Activated naive CD8-positive, alpha-beta T cell (primary cell): ENCODE data around the gene ISCU.

Experiments
- H3K27ac Mint-ChIP-seq: one replicate; pipeline ENCODE4 v1.8.0; 2021; ENCODE audit warnings: mixed read lengths
- H3K27me3 Mint-ChIP-seq: one replicate; pipeline ENCODE4 v1.8.0; 2021; ENCODE audit warnings: mixed read lengths
- H3K36me3 Mint-ChIP-seq: one replicate; pipeline ENCODE4 v1.8.0; 2021; ENCODE audit warnings: mixed read lengths
- H3K4me1 Mint-ChIP-seq: one replicate; pipeline ENCODE4 v1.8.0; 2021; ENCODE audit warnings: low read depth, mixed read lengths
- H3K4me3 Mint-ChIP-seq: one replicate; pipeline ENCODE4 v1.8.0; 2021; ENCODE audit warnings: mild to moderate bottlenecking, mixed read lengths
- H3K9me3 Mint-ChIP-seq: one replicate; pipeline ENCODE4 v1.8.0; 2021; ENCODE audit warnings: low read depth, mixed read lengths

The ISCU gene

GRCh38 chr12:108597559-108598471, 35.4 kb downstream of the ISCU start, which contains the start of gene TMEM119:
TSS of gene TMEM119 (minus strand) at chr12:108598084. CDS start at chr12:108592383, 5,701 bp downstream.
- no peaks in the 10 kb centered on the region for H3K36me3 Mint-ChIP-seq
- H3K27ac Mint-ChIP-seq = no peak within 1 kb of the TSS
- H3K9me3 Mint-ChIP-seq = no peaks in the 10 kb centered on the region
- no peaks in the 10 kb centered on the region for H3K4me1 Mint-ChIP-seq
- H3K27me3 Mint-ChIP-seq = no peaks in the 10 kb centered on the region
- no peak within 1 kb of the TSS for H3K4me3 Mint-ChIP-seq

GRCh38 chr12:108598553-108599250, 36.3 kb downstream of the ISCU start:
- H3K36me3 Mint-ChIP-seq = no peaks in the 10 kb centered on the region
- no peaks in the 10 kb centered on the region for H3K27me3 Mint-ChIP-seq
- no peak overlapping the region for H3K27ac Mint-ChIP-seq
- no peaks in the 10 kb centered on the region for H3K4me1 Mint-ChIP-seq
- no peaks in the 10 kb centered on the region for H3K9me3 Mint-ChIP-seq
- no peak overlapping the region for H3K4me3 Mint-ChIP-seq

- Mint-ChIP-seq H3K4me1 (no peaks in the 10 kb centered on the region), H3K27me3 (no peaks in the 10 kb centered on the region), H3K27ac (no peak overlapping the region), H3K4me3 (no peak overlapping the region), H3K36me3 (no peaks in the 10 kb centered on the region), H3K9me3 (no peaks in the 10 kb centered on the region)
Observed at GRCh38 chr12:108599541-108599940, 37.1 kb downstream of the ISCU start.

- Mint-ChIP-seq H3K36me3 (no peaks in the 10 kb centered on the region), H3K4me1 (no peaks in the 10 kb centered on the region), H3K9me3 (no peaks in the 10 kb centered on the region), H3K4me3 (no peak overlapping the region), H3K27me3 (no peaks in the 10 kb centered on the region), H3K27ac (no peak overlapping the region)
Observed at GRCh38 chr12:108599948-108600701, 37.7 kb downstream of the ISCU start.

- Mint-ChIP-seq H3K36me3 (no peaks in the 10 kb centered on the region), H3K4me3 (no peak overlapping the region), H3K4me1 (no peaks in the 10 kb centered on the region), H3K27me3 (no peaks in the 10 kb centered on the region), H3K9me3 (no peaks in the 10 kb centered on the region), H3K27ac (no peak overlapping the region)
Observed at GRCh38 chr12:108600702-108601007, 38.3 kb downstream of the ISCU start.

GRCh38 chr12:108602209-108602705, 39.9 kb downstream of the ISCU start:
- no peaks in the 10 kb centered on the region for H3K27me3 Mint-ChIP-seq
- no peaks in the 10 kb centered on the region for H3K9me3 Mint-ChIP-seq
- H3K4me3 Mint-ChIP-seq = no peak overlapping the region
- H3K4me1 Mint-ChIP-seq = no peaks in the 10 kb centered on the region
- H3K36me3 Mint-ChIP-seq = no peaks in the 10 kb centered on the region
- H3K27ac Mint-ChIP-seq = no peak overlapping the region

- H3K27ac Mint-ChIP-seq = no peak overlapping the region
- no peaks in the 10 kb centered on the region for H3K9me3 Mint-ChIP-seq
- no peak overlapping the region for H3K4me3 Mint-ChIP-seq
- no peaks in the 10 kb centered on the region for H3K4me1 Mint-ChIP-seq
- no peaks in the 10 kb centered on the region for H3K36me3 Mint-ChIP-seq
- H3K27me3 Mint-ChIP-seq = no peaks in the 10 kb centered on the region
Observed at GRCh38 chr12:108602976-108603704, 40.7 kb downstream of the ISCU start.

- Mint-ChIP-seq H3K4me1 (no peaks in the 10 kb centered on the region), H3K27me3 (no peaks in the 10 kb centered on the region), H3K27ac (no peak overlapping the region)
Observed at GRCh38 chr12:108603743-108604142, 41.3 kb downstream of the ISCU start.

GRCh38 chr12:108604208-108604941, 42.0 kb downstream of the ISCU start:
- Mint-ChIP-seq H3K9me3 (no peaks in the 10 kb centered on the region), H3K4me3 (no peak overlapping the region), H3K27ac (no peak overlapping the region), H3K36me3 (no peaks in the 10 kb centered on the region), H3K27me3 (no peaks in the 10 kb centered on the region), H3K4me1 (no peaks in the 10 kb centered on the region)

More at GRCh38 chr12:108603743-108604142, 41.3 kb downstream of the ISCU start:
- Mint-ChIP-seq H3K36me3 (no peaks in the 10 kb centered on the region), H3K9me3 (no peaks in the 10 kb centered on the region), H3K4me3 (no peak overlapping the region)

- Mint-ChIP-seq H3K4me1 (no peaks in the 10 kb centered on the region), H3K27ac (no peak overlapping the region), H3K27me3 (no peaks in the 10 kb centered on the region), H3K9me3 (no peaks in the 10 kb centered on the region), H3K36me3 (no peaks in the 10 kb centered on the region), H3K4me3 (no peak overlapping the region)
Observed at GRCh38 chr12:108605000-108605689, 42.7 kb downstream of the ISCU start.

- H3K36me3 Mint-ChIP-seq = no peaks in the 10 kb centered on the region
- no peak overlapping the region for H3K4me3 Mint-ChIP-seq
- no peak overlapping the region for H3K27ac Mint-ChIP-seq
- H3K4me1 Mint-ChIP-seq = no peaks in the 10 kb centered on the region
- no peaks in the 10 kb centered on the region for H3K9me3 Mint-ChIP-seq
- no peaks in the 10 kb centered on the region for H3K27me3 Mint-ChIP-seq
Observed at GRCh38 chr12:108605690-108606406, 43.5 kb downstream of the ISCU start.

- H3K4me3 Mint-ChIP-seq = no peak overlapping the region
- H3K9me3 Mint-ChIP-seq = no peaks in the 10 kb centered on the region
- no peak overlapping the region for H3K27ac Mint-ChIP-seq
- peaks cover under 1% of the 10 kb centered on the region for H3K4me1 Mint-ChIP-seq
- no peaks in the 10 kb centered on the region for H3K36me3 Mint-ChIP-seq
- H3K27me3 Mint-ChIP-seq = no peaks in the 10 kb centered on the region
Observed at GRCh38 chr12:108606492-108606891, 44.1 kb downstream of the ISCU start.
